HG03159 (cell line): ENCODE data around the gene ATP8A2.
"Not testable (repeated sequence)": the region's sequence is repeated elsewhere in the genome, so short reads cannot be mapped to it uniquely, and the experiment has no call there.

Experiments used
- ATAC-seq: cut with Tn5 transposase; IDR thresholded peaks from one replicate; pipeline ENCODE4 v1.9.1; 2021; ENCODE audit warnings: mild to moderate bottlenecking, moderate library complexity; ENCODE audit not compliant: unreplicated experiment

Gene ATP8A2

GRCh38 chr13:25790137-25790536 is 418.4 kb downstream of the ATP8A2 start:
- ATAC-seq, result not testable (repeated sequence)

- ATAC-seq, result no peak
These were observed 423.5 kb downstream of the ATP8A2 start for GRCh38 chr13:25795277-25795676.

- ATAC-seq, result no peak
These were observed 424.7 kb downstream of the ATP8A2 start for GRCh38 chr13:25796474-25796873.

GRCh38 chr13:25798998-25799397 is 427.2 kb downstream of the ATP8A2 start:
- ATAC-seq, result no peak

GRCh38 chr13:25800523-25800922 is 428.7 kb downstream of the ATP8A2 start:
- no peak for ATAC-seq

GRCh38 chr13:25802579-25802978 is 430.8 kb downstream of the ATP8A2 start:
- ATAC-seq, result no peak

- ATAC-seq, result no peak
These were observed 431.9 kb downstream of the ATP8A2 start for GRCh38 chr13:25803641-25804040.

- ATAC-seq, result no peak
These were observed 434.6 kb downstream of the ATP8A2 start for GRCh38 chr13:25806264-25806974.

- no peak for ATAC-seq
These were observed 435.8 kb downstream of the ATP8A2 start for GRCh38 chr13:25807562-25807961.

- ATAC-seq, result no peak
These were observed 439.7 kb downstream of the ATP8A2 start for GRCh38 chr13:25811506-25811905.

- ATAC-seq, result no peak
These were observed 444.5 kb downstream of the ATP8A2 start for GRCh38 chr13:25816239-25816638.

- no peak for ATAC-seq
These were observed 448.2 kb downstream of the ATP8A2 start for GRCh38 chr13:25819856-25820530.

GRCh38 chr13:25821776-25822175 is 450.0 kb downstream of the ATP8A2 start:
- ATAC-seq, result no peak

GRCh38 chr13:25827221-25827620 is 455.4 kb downstream of the ATP8A2 start:
- not testable (repeated sequence) for ATAC-seq

- ATAC-seq, result no peak
These were observed 456.2 kb downstream of the ATP8A2 start for GRCh38 chr13:25827831-25828465.

GRCh38 chr13:25833761-25834160 is 462.0 kb downstream of the ATP8A2 start:
- ATAC-seq, result no peak

- ATAC-seq, result no peak
These were observed 465.0 kb downstream of the ATP8A2 start for GRCh38 chr13:25836574-25837336.

GRCh38 chr13:25839371-25839770 is 467.6 kb downstream of the ATP8A2 start:
- ATAC-seq, result no peak

- ATAC-seq, result no peak
These were observed 468.5 kb downstream of the ATP8A2 start for GRCh38 chr13:25840261-25840660.

GRCh38 chr13:25840931-25841330 is 469.2 kb downstream of the ATP8A2 start:
- no peak for ATAC-seq

GRCh38 chr13:25843692-25844091 is 471.9 kb downstream of the ATP8A2 start:
- no peak for ATAC-seq
